Kidney tubule cell (primary cell): ENCODE results near the gene OPHN1.
"Not testable (repeated sequence)": the region's sequence is repeated elsewhere in the genome, so short reads cannot be mapped to it uniquely, and the experiment has no call there.

Experiments used
- DNase-seq: peaks from one replicate; pipeline ENCODE4 v3.0.0-alpha.2; 2018; ENCODE audit warnings: low spot score

The OPHN1 gene

DNA sequence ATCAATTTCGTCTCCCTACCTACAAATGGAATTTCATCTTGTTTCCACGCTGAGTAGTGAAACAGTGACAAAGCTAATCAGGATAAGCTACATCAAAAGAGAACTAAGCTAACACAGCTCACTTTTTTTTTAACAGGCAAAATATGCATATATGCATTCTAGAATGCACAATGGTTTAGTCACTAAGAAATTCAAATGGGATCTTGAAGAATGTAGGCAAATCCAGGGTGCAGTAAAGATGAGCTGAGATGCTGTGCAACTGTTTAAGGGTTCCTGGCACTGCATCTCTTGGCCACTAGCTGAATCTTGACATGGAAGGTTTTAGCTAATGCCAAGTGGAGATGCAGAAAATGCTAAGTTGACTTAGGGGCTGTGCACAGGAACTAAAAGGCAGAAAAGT, 363.2 kb downstream of the OPHN1 start:
- DNase-seq, result not testable (repeated sequence)

- DNase-seq, result no peak
These were observed 372.1 kb downstream of the OPHN1 start for GRCh38 chrX:68061206-68061535.

DNA sequence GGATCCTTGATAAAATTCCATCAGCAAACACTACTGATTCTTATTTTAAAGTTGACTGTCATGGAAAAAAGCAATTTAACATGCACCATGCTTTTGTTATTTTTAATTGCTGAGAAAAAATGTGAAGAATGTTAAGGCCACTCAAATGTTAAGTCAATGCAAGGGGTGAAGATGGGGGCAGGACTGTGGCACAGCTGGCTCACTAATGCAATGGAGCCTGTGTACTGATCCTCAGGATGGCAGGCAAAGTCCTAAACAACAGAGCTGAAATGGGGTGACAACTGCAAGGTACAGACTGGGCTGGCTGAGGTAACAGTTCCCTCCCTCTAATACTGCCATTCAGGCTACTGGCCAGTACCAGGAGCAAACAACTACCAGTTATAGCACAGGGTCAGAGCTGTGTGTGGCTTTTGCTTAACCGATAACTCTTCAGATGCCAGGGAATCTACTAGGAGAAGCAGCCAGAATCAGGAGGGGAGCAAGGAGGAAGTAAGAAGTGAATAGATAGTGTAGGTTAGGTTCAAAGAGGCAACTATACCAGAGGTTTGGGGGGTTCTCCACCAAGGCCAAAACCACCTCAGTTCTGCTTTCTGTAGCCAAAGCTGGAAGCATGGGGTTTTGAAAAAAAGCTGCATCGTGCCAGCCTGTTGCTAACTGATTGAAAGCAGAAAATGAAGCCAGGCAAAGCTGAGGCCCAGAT, 372.6 kb downstream of the OPHN1 start:
- DNase-seq, result no peak

- no peak for DNase-seq
These were observed 373.8 kb downstream of the OPHN1 start for GRCh38 chrX:68059469-68059868.

DNA sequence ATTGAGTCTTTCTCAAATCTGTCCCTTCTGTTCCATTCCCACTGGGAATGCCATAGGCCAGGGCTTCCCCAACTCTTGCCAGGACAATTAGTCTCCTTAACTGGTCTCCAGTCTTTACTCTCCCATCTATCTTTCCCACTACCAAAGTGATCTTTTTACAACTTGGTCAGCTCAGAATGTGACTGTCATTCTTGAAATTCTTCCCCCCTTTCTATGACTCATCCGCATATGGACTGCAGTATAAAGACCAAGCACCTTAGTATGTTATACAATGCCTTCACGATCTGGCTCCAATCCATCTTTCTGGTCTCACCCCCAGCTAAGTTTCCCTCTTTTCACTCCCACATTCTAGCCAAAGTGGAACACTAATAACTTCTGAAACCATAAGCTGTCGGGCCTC, 383.8 kb downstream of the OPHN1 start:
- DNase-seq, result no peak

DNA sequence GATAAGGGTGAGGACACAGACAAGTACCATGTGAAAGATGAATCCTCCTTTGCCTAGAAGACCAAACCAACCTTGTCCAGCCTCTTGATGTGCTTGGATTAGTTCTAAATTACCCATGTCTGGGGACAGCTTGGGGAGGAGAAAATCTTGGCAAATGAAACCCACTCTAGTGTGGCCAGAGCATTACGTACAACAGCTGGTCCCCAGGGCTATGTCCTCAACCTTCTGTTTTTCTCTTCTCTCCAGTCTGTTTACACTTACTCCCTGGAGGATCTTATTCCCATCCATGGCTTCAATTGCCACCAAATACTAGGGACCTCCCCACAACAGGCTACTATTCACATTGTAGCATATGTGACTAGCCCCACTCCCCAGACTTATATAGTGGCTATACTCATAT, 384.5 kb downstream of the OPHN1 start:
- DNase-seq, result no peak

DNA sequence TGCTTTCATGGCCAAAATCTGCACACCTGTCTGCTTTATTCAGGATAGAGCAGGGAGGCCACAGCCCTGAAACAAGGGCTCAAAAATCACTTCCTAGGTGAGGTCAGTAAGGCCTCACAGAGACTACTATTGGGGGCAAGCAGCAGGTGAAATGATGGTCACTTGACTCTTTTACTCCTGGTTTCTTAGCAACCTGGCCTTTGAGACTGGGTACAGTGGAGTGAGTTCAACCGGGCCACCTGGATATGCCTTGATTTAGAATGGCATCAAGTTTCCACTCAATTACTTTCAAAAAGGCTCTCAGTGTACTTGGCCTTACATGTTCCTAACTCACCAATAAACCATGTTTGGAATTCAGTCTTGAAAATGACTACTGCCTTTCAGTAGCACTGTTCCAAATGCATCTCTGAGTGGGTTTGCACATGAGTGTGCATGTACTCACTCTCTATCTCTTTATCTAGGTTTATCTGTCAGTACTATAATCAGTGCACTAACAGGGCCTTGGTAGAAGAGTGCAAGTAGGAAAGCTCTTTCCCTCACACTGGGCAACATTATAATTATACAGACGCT, 388.2 kb downstream of the OPHN1 start:
- no peak for DNase-seq

GRCh38 chrX:68043713-68044438, 389.4 kb downstream of the OPHN1 start:
- no peak for DNase-seq

DNA sequence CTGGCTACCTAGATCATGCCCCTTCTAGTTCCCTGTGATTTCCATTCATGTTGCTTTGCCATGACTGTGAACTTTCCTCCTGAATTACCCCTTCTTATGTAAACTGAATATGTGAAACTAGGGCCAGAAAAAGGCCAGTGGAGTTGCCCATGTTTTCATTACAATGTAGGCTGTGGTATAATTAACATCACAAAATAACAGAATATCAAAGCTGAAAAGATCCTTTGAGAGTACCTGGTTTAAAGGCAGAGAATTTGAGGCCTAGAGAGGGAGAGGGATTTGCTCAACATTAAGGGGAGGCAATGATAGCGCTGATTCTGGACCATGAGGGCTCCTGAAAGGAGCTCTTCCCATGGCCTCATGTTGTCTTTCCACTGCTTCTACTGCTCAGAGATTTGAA, 392.2 kb downstream of the OPHN1 start:
- no peak for DNase-seq

GRCh38 chrX:68018248-68019203, 414.8 kb downstream of the OPHN1 start:
- peak; percentile 26 for DNase-seq

DNA sequence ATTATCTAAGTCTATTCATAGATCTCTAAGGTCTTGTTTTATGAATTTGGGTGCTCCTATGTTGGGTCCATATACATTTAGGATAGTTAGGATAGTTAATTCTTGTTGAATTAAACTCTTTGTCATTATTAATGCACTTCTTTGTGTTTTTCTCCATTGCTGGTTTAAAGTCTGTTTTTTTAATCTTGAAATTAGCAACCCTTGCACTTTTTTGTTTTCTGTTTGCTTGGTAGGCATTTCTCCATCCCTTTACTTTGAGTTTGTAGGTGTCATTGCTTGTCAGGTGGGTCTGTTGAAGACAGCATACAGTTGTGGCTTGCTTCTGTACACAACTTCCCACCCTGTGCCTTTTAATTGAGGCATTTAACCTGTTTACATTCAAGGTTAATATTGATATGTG, 434.8 kb downstream of the OPHN1 start:
- DNase-seq, result no peak
